ENCODE measurements around the gene FIGNL1. TPM values are rescaled to one million over a fixed set of nuclear protein-coding genes. Genes with fewer than 3 reads are reported as not detected.

The FIGNL1 gene
- total RNA-seq, 1 donor from 2014 or later = 10.0 TPM

- H3K27me3 ChIP-seq (ENCODE audit: insufficient read depth, low read length) = no peaks in the 10 kb centered on the region
- FAIRE-seq (no peak), DNase-seq (ENCODE audit: low read depth) (peak; percentile 96)
- no peak overlapping the region for H2AFZ ChIP-seq (ENCODE audit: low read depth, low read length)
- TF ChIP-seq, protein P1, sequence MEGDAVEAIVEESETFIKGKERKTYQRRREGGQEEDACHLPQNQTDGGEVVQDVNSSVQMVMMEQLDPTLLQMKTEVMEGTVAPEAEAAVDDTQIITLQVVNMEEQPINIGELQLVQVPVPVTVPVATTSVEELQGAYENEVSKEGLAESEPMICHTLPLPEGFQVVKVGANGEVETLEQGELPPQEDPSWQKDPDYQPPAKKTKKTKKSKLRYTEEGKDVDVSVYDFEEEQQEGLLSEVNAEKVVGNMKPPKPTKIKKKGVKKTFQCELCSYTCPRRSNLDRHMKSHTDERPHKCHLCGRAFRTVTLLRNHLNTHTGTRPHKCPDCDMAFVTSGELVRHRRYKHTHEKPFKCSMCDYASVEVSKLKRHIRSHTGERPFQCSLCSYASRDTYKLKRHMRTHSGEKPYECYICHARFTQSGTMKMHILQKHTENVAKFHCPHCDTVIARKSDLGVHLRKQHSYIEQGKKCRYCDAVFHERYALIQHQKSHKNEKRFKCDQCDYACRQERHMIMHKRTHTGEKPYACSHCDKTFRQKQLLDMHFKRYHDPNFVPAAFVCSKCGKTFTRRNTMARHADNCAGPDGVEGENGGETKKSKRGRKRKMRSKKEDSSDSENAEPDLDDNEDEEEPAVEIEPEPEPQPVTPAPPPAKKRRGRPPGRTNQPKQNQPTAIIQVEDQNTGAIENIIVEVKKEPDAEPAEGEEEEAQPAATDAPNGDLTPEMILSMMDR (IDR thresholded peaks at IDR 0.05; ENCODE audit: insufficient read depth, low read depth, low read length) = no peak
- TF ChIP-seq EZH2 (IDR thresholded peaks at IDR 0.05; ENCODE audit: insufficient read depth, low read length) = no peak
- H3K36me3 Mint-ChIP-seq (ENCODE audit: low read depth, unreplicated experiment) = peaks cover 1% of the 10 kb centered on the region
- peak overlapping the region; percentile 50 for H3K27ac Mint-ChIP-seq (ENCODE audit: unreplicated experiment)
- H3K4me1 ChIP-seq (ENCODE audit: insufficient read depth, low read length) = peaks cover 13% of the 10 kb centered on the region
- peaks cover 26% of the 10 kb centered on the region for H3K4me1 Mint-ChIP-seq (ENCODE audit: low read depth, unreplicated experiment)
- H3K4me2 ChIP-seq (ENCODE audit: low read length) = peak overlapping the region; percentile 60
- peaks cover 2% of the 10 kb centered on the region for H3K36me3 ChIP-seq (ENCODE audit: insufficient read depth, low read length)
- H4K20me1 ChIP-seq (ENCODE audit: insufficient read depth, low read length) = peaks cover 7% of the 10 kb centered on the region
- H3K79me2 ChIP-seq (ENCODE audit: insufficient read depth, low read length) = no peaks in the 10 kb centered on the region
- no peaks in the 10 kb centered on the region for H3K27me3 Mint-ChIP-seq (ENCODE audit: low read depth, unreplicated experiment)
- no peak overlapping the region for H3K9ac ChIP-seq (ENCODE audit: low read length)
- peak overlapping the region; percentile 31 for H3K27ac ChIP-seq (ENCODE audit: low read depth, low read length)
- H3K9me3 Mint-ChIP-seq (ENCODE audit: unreplicated experiment) = no peaks in the 10 kb centered on the region
- H3K4me3 ChIP-seq (ENCODE audit: insufficient read depth, low read depth, low read length) = no peak overlapping the region
- no peak overlapping the region for H3K4me3 Mint-ChIP-seq (ENCODE audit: unreplicated experiment)
- H3K9me3 ChIP-seq (ENCODE audit: insufficient read depth, low read depth, low read length) = no peaks in the 10 kb centered on the region
These were observed 3.6 kb downstream of the FIGNL1 start for GRCh38 chr7:50446542-50446960.

DNA sequence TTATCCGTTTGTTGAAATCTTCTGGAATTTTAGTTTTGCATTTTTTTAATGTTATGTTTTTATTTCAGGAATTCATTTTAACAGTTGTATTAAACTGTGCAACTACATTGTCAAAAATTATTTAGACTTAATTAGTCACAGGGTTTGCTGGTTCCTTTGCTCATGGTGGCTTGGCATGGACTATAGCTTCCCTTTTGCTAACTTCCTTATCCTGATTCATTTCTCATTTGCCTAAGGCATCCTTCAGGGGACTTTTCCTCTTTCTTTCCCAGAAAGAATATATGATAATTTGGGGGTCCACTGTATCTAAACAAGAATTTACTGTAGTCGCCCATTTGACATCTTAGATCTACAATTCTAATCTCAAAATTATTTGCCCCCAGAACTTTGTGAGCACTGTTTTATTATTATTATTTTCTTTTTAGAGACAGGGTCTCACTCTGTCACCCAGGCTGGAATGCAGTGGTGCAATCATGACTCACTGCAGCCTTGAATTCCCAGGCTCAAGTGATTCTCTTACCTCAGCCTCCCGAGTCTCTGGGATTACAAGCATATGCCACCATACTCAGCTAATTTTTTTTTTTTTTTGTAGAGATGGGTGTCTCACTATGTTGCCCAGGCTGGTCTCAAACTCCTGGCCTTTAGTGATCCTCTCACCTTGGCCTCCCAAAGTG, 13.9 kb downstream of the FIGNL1 start:
- DNase-seq (ENCODE audit: low read depth) = peak; percentile 63
- H3K27ac ChIP-seq (ENCODE audit: low read depth, low read length) = peak overlapping the region; percentile 80
- peaks cover 4% of the 10 kb centered on the region for H3K9me3 ChIP-seq (ENCODE audit: insufficient read depth, low read depth, low read length)
- no peak overlapping the region for H3K4me3 ChIP-seq (ENCODE audit: insufficient read depth, low read depth, low read length)
- H4K20me1 ChIP-seq (ENCODE audit: insufficient read depth, low read length) = no peaks in the 10 kb centered on the region
- H3K79me2 ChIP-seq (ENCODE audit: insufficient read depth, low read length) = no peaks in the 10 kb centered on the region
- TF ChIP-seq, protein P1 (IDR thresholded peaks at IDR 0.05; ENCODE audit: insufficient read depth, low read depth, low read length) = no peak
- TF ChIP-seq EZH2 (IDR thresholded peaks at IDR 0.05; ENCODE audit: insufficient read depth, low read length) = no peak
- no peak overlapping the region for H2AFZ ChIP-seq (ENCODE audit: low read depth, low read length)
- peaks cover 12% of the 10 kb centered on the region for H3K4me1 ChIP-seq (ENCODE audit: insufficient read depth, low read length)
- peaks cover 12% of the 10 kb centered on the region for H3K4me1 Mint-ChIP-seq (ENCODE audit: low read depth, unreplicated experiment)
- H3K27me3 ChIP-seq (ENCODE audit: insufficient read depth, low read length) = no peaks in the 10 kb centered on the region
- peak overlapping the region; percentile 45 for H3K9ac ChIP-seq (ENCODE audit: low read length)
- H3K36me3 ChIP-seq (ENCODE audit: insufficient read depth, low read length) = no peaks in the 10 kb centered on the region
- FAIRE-seq = peak; percentile 52
- peak overlapping the region; percentile 39 for H3K4me2 ChIP-seq (ENCODE audit: low read length)
- no peaks in the 10 kb centered on the region for H3K27me3 Mint-ChIP-seq (ENCODE audit: low read depth, unreplicated experiment)
- peaks cover 9% of the 10 kb centered on the region for H3K36me3 Mint-ChIP-seq (ENCODE audit: low read depth, unreplicated experiment)
- peak overlapping the region; percentile 98 for H3K27ac Mint-ChIP-seq (ENCODE audit: unreplicated experiment)
- H3K9me3 Mint-ChIP-seq (ENCODE audit: unreplicated experiment) = no peaks in the 10 kb centered on the region
- H3K4me3 Mint-ChIP-seq (ENCODE audit: unreplicated experiment) = no peak overlapping the region

- H3K27ac Mint-ChIP-seq (ENCODE audit: unreplicated experiment) = no peak overlapping the region
- H3K9me3 Mint-ChIP-seq (ENCODE audit: unreplicated experiment) = no peaks in the 10 kb centered on the region
- Histone ChIP-seq H2AFZ (ENCODE audit: low read depth, low read length) (no peak overlapping the region), H3K36me3 (ENCODE audit: insufficient read depth, low read length) (no peaks in the 10 kb centered on the region), H3K9ac (ENCODE audit: low read length) (no peak overlapping the region), H3K27me3 (ENCODE audit: insufficient read depth, low read length) (no peaks in the 10 kb centered on the region), H3K4me1 (ENCODE audit: insufficient read depth, low read length) (peaks cover 11% of the 10 kb centered on the region), H3K9me3 (ENCODE audit: insufficient read depth, low read depth, low read length) (no peaks in the 10 kb centered on the region), H3K4me2 (ENCODE audit: low read length) (no peak overlapping the region), H3K27ac (ENCODE audit: low read depth, low read length) (no peak overlapping the region), H4K20me1 (ENCODE audit: insufficient read depth, low read length) (no peaks in the 10 kb centered on the region), H3K79me2 (ENCODE audit: insufficient read depth, low read length) (no peaks in the 10 kb centered on the region), H3K4me3 (ENCODE audit: insufficient read depth, low read depth, low read length) (no peak overlapping the region)
- no peak overlapping the region for H3K4me3 Mint-ChIP-seq (ENCODE audit: unreplicated experiment)
- no peak for DNase-seq (ENCODE audit: low read depth)
- H3K4me1 Mint-ChIP-seq (ENCODE audit: low read depth, unreplicated experiment) = peaks cover 9% of the 10 kb centered on the region
- H3K36me3 Mint-ChIP-seq (ENCODE audit: low read depth, unreplicated experiment) = no peaks in the 10 kb centered on the region
- H3K27me3 Mint-ChIP-seq (ENCODE audit: low read depth, unreplicated experiment) = peaks cover 4% of the 10 kb centered on the region
- TF ChIP-seq, protein P1 (IDR thresholded peaks at IDR 0.05; ENCODE audit: insufficient read depth, low read depth, low read length) = no peak
- TF ChIP-seq EZH2 (IDR thresholded peaks at IDR 0.05; ENCODE audit: insufficient read depth, low read length) = no peak
- no peak for FAIRE-seq
These were observed 18.3 kb downstream of the FIGNL1 start for GRCh38 chr7:50431722-50432305.

Measured in astrocyte (in vitro differentiated cells and primary cell).